GM23248 (cell line): ENCODE measurements around the gene SUSD5.

ENCODE experiments used
- EZH2 ChIP-seq: fragments of 200-600 bp; sonication (generic); IDR thresholded peaks from 2 replicates; pipeline ENCODE4 v1.6.1; 2018; ENCODE audit warnings: antibody characterized with exemption, mild to moderate bottlenecking; ENCODE audit not compliant: insufficient read depth, poor library complexity, severe bottlenecking
- EZH2phosphoT487 ChIP-seq: fragments of 200-600 bp; sonication (generic); IDR thresholded peaks from 2 replicates; pipeline ENCODE4 v1.6.1; 2018; ENCODE audit warnings: antibody characterized with exemption, moderate library complexity, mild to moderate bottlenecking, low read depth; ENCODE audit not compliant: insufficient read depth

GRCh38 chr3:33201195-33201594, 17.4 kb downstream of the SUSD5 start:
- no peak for TF ChIP-seq EZH2
- no peak for TF ChIP-seq EZH2phosphoT487
